Progenitor cell of endocrine pancreas (in vitro differentiated cells): ENCODE data around the gene ANKRD33. TPM values are rescaled to one million over a fixed set of nuclear protein-coding genes. Genes with fewer than 3 reads are reported as not detected.

Experiments used
- DNase-seq: peaks from one replicate; pipeline ENCODE4 v3.0.0; 2021; ENCODE audit warnings: low spot score; ENCODE audit not compliant: unreplicated experiment
- H3K27ac Mint-ChIP-seq: 2 replicates; pipeline ENCODE4 v1.8.0; 2021; ENCODE audit warnings: mild to moderate bottlenecking, moderate library complexity, mixed read lengths
- H3K27me3 Mint-ChIP-seq: 2 replicates; pipeline ENCODE4 v1.8.0; 2021; ENCODE audit warnings: mixed read lengths
- H3K36me3 Mint-ChIP-seq: 2 replicates; pipeline ENCODE4 v1.8.0; 2022; ENCODE audit warnings: mixed read lengths; ENCODE audit not compliant: insufficient read depth
- H3K4me1 Mint-ChIP-seq: 2 replicates; pipeline ENCODE4 v1.8.0; 2021; ENCODE audit warnings: low read depth, mixed read lengths
- H3K4me3 Mint-ChIP-seq: 2 replicates; pipeline ENCODE4 v1.8.0; 2021; ENCODE audit warnings: low read depth, mild to moderate bottlenecking, moderate library complexity, mixed read lengths
- H3K9me3 Mint-ChIP-seq: 2 replicates; pipeline ENCODE4 v1.8.0; 2021; ENCODE audit warnings: low read depth, mixed read lengths
- CTCF ChIP-seq: fragments of 200-600 bp; sonication (generic); IDR thresholded peaks from one replicate; pipeline ENCODE4 v1.5.0; 2021; ENCODE audit warnings: antibody characterized with exemption, mild to moderate bottlenecking; ENCODE audit not compliant: unreplicated experiment
- total RNA-seq: library from RNA; stranded (reverse); gene quantifications from 2 replicates; pipeline ENCODE4 v1.2.1, GENCODE V29; 2021

Gene ANKRD33
- total RNA-seq, 1 donor from 2014 or later, result 0.14 TPM

- DNase-seq, result no peak
- Mint-ChIP-seq H3K4me3 (no peak overlapping the region), H3K36me3 (no peaks in the 10 kb centered on the region), H3K4me1 (peaks cover 9% of the 10 kb centered on the region), H3K27ac (no peak overlapping the region), H3K27me3 (peaks cover 18% of the 10 kb centered on the region), H3K9me3 (no peaks in the 10 kb centered on the region)
- no peak for TF ChIP-seq CTCF
Observed at GRCh38 chr12:51924551-51925319, 36.8 kb downstream of the ANKRD33 start.

DNA sequence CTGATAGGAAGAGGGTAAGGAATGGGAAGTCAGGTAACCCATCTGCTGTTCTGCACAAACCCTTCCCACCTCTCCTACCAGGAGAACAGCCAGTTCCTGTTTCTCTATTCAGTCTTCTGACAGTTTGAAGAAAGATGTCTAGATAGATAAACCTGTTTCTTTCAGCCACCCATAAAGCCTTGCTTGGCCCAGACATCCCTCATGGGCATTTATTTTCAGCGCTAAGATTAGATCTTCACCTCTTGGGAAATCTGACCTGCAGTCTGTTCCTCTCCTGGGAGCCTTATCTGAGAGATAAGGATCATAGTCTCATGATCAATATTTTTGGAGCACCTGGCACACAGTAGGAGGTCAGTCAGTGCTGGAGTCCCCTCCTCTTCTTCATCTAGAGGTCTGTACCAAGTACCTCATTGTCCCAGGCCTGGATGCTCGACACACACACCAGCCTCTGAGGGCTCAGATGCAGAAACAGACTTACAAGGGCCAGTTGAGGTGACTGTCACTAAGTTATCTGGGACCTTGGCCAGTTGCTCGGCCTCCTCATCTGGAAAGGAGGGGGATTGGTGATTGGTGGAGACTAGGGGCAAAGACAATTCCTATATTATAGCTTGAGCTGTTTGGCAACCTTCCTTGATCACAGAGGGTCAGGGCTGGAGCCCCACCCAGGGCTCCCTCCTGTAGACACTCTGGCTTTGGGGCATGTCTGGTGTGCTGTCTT lies 37.6 kb downstream of the ANKRD33 start:
- DNase-seq, result no peak
- no peak overlapping the region for H3K4me3 Mint-ChIP-seq
- no peak overlapping the region for H3K27ac Mint-ChIP-seq
- no peaks in the 10 kb centered on the region for H3K9me3 Mint-ChIP-seq
- no peak for TF ChIP-seq CTCF
- peaks cover 7% of the 10 kb centered on the region for H3K4me1 Mint-ChIP-seq
- peaks cover 14% of the 10 kb centered on the region for H3K27me3 Mint-ChIP-seq
- no peaks in the 10 kb centered on the region for H3K36me3 Mint-ChIP-seq

GRCh38 chr12:51926064-51926632 lies 38.2 kb downstream of the ANKRD33 start:
- DNase-seq, result no peak
- H3K36me3 Mint-ChIP-seq, result no peaks in the 10 kb centered on the region
- no peak for TF ChIP-seq CTCF
- no peak overlapping the region for H3K4me3 Mint-ChIP-seq
- H3K27ac Mint-ChIP-seq, result no peak overlapping the region
- H3K27me3 Mint-ChIP-seq, result peaks cover 12% of the 10 kb centered on the region
- H3K9me3 Mint-ChIP-seq, result no peaks in the 10 kb centered on the region
- peaks cover 5% of the 10 kb centered on the region for H3K4me1 Mint-ChIP-seq

DNA sequence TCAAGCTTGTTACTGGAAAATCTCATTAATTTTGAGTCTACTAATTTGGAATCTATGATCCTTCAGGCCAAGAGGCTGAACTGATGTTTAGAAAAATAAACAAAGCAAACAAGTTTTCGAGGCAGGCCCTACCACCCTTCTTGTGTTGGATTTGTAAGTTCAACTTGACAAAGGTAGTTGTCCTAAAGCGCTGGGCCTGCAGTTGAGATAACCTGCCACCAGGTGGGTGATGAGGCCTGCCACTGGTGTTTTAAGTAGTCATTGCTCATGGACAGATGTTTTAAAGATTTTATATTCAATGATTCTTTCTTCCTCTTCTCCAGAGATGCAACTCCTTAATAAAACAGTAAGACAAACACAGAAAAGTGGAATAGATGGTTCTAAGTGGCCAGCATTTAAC lies 38.8 kb downstream of the ANKRD33 start:
- Mint-ChIP-seq H3K27me3 (peaks cover 12% of the 10 kb centered on the region), H3K27ac (no peak overlapping the region)

More for the DNA sequence above, 38.8 kb downstream of the ANKRD33 start:
- Mint-ChIP-seq H3K9me3 (no peaks in the 10 kb centered on the region), H3K4me3 (no peak overlapping the region), H3K4me1 (peaks cover 3% of the 10 kb centered on the region), H3K36me3 (no peaks in the 10 kb centered on the region)
- TF ChIP-seq CTCF, result peak; percentile 62
- DNase-seq, result no peak
